Activated CD8-positive, alpha-beta memory T cell treated with anti-CD3 and anti-CD28 coated beads, Interleukin-2, amount 50 U/mL, for 1 hour (primary cell): ENCODE measurements around the gene CST4.
"Not testable (repeated sequence)": the region's sequence is repeated elsewhere in the genome, so short reads cannot be mapped to it uniquely, and the experiment has no call there.

Source experiments
- DNase-seq: peaks from one replicate; pipeline ENCODE4 v3.0.0-alpha.2; 2020; ENCODE audit errors: extremely low read depth

Gene CST4

GRCh38 chr20:23659989-23660837 is 28.6 kb downstream of the CST4 start:
- no peak for DNase-seq

- DNase-seq: not testable (repeated sequence)
Observed at GRCh38 chr20:23659610-23659988, 29.2 kb downstream of the CST4 start.

- no peak for DNase-seq
Observed at GRCh38 chr20:23658989-23659609, 29.7 kb downstream of the CST4 start.

- no peak for DNase-seq
Observed at GRCh38 chr20:23658336-23658735, 30.5 kb downstream of the CST4 start.

GRCh38 chr20:23657202-23657601 is 31.6 kb downstream of the CST4 start:
- no peak for DNase-seq

- DNase-seq: no peak
Observed at GRCh38 chr20:23656372-23656771, 32.5 kb downstream of the CST4 start.

GRCh38 chr20:23655491-23656211 is 33.2 kb downstream of the CST4 start:
- DNase-seq: no peak

- DNase-seq: no peak
Observed at GRCh38 chr20:23654717-23655116, 34.1 kb downstream of the CST4 start.

- DNase-seq: no peak
Observed at GRCh38 chr20:23654000-23654399, 34.8 kb downstream of the CST4 start.

GRCh38 chr20:23653400-23653938 is 35.4 kb downstream of the CST4 start:
- DNase-seq: no peak

GRCh38 chr20:23652926-23653325 is 35.9 kb downstream of the CST4 start:
- no peak for DNase-seq

- DNase-seq: no peak
Observed at GRCh38 chr20:23652371-23652770, 36.5 kb downstream of the CST4 start.

GRCh38 chr20:23651117-23651516 is 37.7 kb downstream of the CST4 start:
- no peak for DNase-seq

- DNase-seq: no peak
Observed at GRCh38 chr20:23649830-23650417, 38.9 kb downstream of the CST4 start.

GRCh38 chr20:23649242-23649641 is 39.6 kb downstream of the CST4 start:
- no peak for DNase-seq

GRCh38 chr20:23647346-23647745 is 41.5 kb downstream of the CST4 start:
- no peak for DNase-seq

GRCh38 chr20:23646106-23646873 is 42.5 kb downstream of the CST4 start:
- DNase-seq: no peak

- no peak for DNase-seq
Observed at GRCh38 chr20:23645575-23645974, 43.3 kb downstream of the CST4 start.

- DNase-seq: no peak
Observed at GRCh38 chr20:23644164-23644563, 44.7 kb downstream of the CST4 start.

- no peak for DNase-seq
Observed at GRCh38 chr20:23643659-23644058, 45.2 kb downstream of the CST4 start.
